GM08714 (cell line): ENCODE results near the gene PKP4.
"Not testable (repeated sequence)": the region's sequence is repeated elsewhere in the genome, so short reads cannot be mapped to it uniquely, and the experiment has no call there.

Experiments
- H3K4me3 ChIP-seq: fragments of 200-500 bp; sonication (Bioruptor generic); 2 replicates; pipeline ENCODE4 v1.5.1; 2014; ENCODE audit warnings: mild to moderate bottlenecking, low read length, inconsistent platforms
- ZNF274 ChIP-seq: IDR thresholded peaks from 2 replicates; pipeline ENCODE4 v1.6.1; 2012; ENCODE audit warnings: mild to moderate bottlenecking, low read depth, low read length

PKP4 gene

DNA sequence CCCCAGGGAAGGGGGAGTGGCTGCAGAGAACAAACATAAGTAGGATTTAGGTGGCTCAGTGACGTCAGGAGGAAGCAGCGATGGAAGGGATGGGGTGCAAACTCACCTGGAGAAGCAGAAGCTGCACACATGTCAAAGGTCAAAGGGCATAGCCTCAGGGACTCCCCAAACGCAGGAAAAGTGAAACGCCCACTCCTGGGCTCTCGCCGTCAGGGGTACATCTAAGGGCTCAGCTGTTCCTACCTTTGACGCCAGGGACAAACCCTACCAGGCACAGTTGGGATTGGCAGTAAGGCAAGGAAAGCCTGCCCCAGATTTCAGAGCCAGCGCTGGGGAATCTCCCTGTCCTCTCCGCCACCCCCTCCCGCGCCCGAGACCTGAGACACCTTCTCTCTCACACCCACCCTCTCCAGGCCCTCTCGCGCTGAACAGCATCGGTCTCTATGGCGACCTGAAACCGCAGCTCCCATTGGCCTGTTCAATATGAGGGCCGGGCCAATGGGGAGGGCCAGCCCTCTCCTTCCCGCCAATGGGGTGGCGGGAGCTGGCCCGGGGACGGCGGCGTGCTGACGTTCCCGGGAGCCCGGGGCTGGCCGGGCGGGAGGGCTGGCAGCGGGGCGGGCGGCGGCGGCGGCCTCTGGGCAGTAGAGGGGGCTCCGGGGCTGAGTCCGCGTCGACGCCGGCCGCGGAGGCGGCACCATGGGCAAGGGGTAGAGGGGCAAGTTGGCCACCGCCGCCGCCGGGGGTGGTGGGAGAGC, at the start of gene PKP4, which contains the start of gene CCDC148:
TSS of gene PKP4 (plus strand) at position 644 of the 758 bp plus-strand sequence. CDS start 76,233 bp downstream, outside the sequence.
TSS of gene CCDC148 (minus strand) at position 445 of the 758 bp plus-strand sequence. CDS start at position 131, 314 bp downstream.
- no peak for TF ChIP-seq ZNF274
- peak within 1 kb of the TSS; percentile 93 for H3K4me3 ChIP-seq

DNA sequence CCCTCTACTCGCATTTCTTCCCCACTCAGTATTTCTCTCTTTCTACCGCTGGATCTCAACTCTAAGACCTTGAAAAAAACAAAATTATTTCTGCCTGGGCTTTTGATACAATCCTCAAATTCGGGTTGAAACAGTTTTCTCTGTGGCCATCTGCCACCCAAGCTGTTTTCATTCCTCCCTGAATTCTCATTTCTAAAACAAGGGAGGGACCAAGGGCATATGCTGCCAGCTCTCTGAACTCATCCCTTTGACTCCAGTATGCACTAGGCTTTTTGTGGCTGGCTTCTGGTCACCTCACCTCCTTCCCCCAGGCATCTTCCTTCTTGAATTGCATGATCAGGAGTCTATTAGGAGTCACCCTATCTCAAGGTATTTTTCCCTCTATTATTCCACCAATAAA, 49.7 kb upstream of the PKP4 start:
- H3K4me3 ChIP-seq, result no peak overlapping the region
- no peak for TF ChIP-seq ZNF274

- no peak for TF ChIP-seq ZNF274
Observed at GRCh38 chr2:158410132-158410531, 46.6 kb upstream of the PKP4 start.

GRCh38 chr2:158411748-158412147, 45.0 kb upstream of the PKP4 start:
- no peak for TF ChIP-seq ZNF274

More at GRCh38 chr2:158410132-158410531, 46.6 kb upstream of the PKP4 start:
- no peak overlapping the region for H3K4me3 ChIP-seq

GRCh38 chr2:158412206-158412605, 44.5 kb upstream of the PKP4 start:
- TF ChIP-seq ZNF274, result no peak
- H3K4me3 ChIP-seq, result no peak overlapping the region

More at GRCh38 chr2:158411748-158412147, 45.0 kb upstream of the PKP4 start:
- H3K4me3 ChIP-seq, result no peak overlapping the region

- no peak overlapping the region for H3K4me3 ChIP-seq
- TF ChIP-seq ZNF274, result no peak
Observed at GRCh38 chr2:158413581-158413980, 43.2 kb upstream of the PKP4 start.

DNA sequence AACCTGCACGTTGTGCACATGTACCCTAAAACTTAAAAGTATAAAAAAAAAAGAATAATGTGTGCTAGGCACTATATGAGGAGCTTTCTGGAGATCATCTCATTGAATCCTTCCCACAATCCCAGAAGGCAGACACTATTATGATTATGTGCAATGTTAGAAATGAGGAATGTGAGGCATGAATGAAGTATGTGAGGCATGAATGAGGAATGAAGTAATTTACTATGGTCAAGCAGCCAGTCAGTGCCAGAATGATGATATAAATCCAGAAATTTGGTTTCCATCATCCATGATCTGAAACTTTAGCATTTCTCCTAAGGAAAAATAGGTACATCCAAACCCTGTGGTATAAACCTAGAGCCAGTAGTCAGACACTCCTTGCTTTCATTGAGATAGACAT, 42.2 kb upstream of the PKP4 start:
- H3K4me3 ChIP-seq, result no peak overlapping the region
- TF ChIP-seq ZNF274, result no peak

GRCh38 chr2:158432117-158432516, 24.6 kb upstream of the PKP4 start:
- H3K4me3 ChIP-seq, result no peak overlapping the region
- no peak for TF ChIP-seq ZNF274

DNA sequence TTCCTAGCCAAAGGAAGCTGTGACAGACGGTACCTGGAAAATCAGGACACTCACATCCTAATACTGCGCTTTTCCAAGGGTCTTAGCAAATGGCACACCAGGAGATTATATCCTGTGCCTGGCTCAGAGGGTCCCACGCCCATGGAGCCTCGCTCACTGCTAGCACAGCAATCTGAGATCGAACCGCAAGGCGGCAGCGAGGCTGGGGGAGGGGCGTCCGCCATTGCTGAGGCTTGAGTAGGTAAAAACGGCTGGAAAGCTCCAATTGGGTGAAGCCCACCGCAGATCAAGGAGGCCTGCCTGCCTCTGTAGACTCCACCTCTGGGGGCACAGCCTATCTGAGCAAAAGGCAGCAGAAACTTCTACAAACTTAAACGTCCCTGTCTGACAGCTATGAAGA, 23.0 kb upstream of the PKP4 start:
- H3K4me3 ChIP-seq, result not testable (repeated sequence)

GRCh38 chr2:158439062-158439461, 17.7 kb upstream of the PKP4 start:
- not testable (repeated sequence) for H3K4me3 ChIP-seq

- no peak for TF ChIP-seq ZNF274
- H3K4me3 ChIP-seq, result no peak overlapping the region
Observed at GRCh38 chr2:158443606-158444005, 13.1 kb upstream of the PKP4 start.

DNA sequence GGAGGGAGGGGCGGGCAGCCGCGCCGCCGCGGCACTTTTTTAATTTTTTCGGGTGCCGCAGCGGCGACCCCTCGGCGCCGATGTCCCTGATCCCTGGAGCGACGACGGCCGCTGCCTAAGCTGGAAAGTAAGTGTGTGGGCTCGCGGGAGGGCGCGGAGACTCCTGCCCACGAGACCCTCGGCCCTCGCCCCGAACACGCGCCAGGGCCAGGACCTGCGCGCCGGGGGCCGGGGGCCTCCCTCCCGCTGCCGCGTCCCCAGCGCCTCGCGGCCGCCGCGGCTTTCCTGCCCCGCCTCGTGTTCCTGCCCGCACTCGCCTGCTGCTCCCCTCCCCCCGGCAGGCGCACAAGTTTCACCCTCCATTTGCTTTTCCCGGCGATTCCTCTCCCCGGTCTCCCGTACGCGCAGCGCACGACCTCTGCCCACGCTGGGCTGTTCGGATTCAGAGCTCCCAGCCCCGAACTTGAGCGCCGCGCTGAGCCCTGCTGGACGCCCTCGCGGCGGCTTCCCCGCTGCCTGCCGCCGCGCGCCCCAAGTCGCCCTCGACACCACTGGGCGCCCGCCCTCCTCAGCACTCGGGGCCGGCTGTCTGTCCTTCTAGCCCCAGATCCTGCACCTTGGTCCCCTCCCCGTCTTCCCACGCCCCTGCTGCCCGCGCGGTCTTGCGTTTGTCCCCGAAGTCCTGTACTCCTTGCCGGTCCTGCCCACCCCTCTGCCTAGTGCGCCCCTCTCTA, 507 bp downstream of the PKP4 start:
- TF ChIP-seq ZNF274, result no peak
- peak overlapping the region; percentile 93 for H3K4me3 ChIP-seq

DNA sequence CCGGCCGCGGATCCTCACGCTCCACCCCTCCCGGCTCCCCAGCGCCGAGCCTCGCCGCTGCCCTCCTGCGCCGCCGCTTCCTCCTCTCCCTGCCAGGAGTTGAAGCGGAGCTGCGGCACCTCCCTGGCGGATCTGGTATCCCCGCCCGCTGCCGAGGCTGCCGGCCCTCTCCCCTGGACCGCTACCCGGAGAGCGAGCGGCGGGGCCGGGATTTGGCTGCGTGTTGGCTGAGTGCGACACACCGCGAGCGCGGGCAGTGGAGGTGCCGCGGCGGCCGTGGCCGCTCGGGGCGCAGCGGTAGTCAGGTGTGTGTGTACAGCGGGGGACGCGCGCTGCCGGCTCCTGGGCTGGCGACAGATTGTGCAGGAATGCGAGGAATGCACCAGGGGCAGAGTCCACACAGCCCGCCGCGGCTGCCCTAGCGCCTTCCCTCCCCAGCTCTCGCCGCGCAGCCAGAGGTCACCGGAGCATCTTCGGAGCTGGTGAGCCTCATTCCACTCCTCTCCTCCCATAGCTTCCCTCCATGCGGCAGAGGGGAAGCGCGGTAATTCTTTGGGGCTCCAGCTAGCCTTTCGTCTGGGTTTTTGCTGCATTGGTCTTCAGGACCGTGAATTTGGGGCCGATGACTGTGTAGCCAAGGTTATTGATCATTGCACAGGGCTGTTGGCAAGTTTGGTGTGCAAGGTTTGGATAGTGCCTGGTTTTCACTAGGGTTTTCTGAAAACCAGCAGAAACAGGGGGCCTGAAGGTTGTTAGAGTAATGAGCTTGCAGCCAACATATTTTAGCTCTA, 1.3 kb downstream of the PKP4 start:
- H3K4me3 ChIP-seq, result peak overlapping the region; percentile 93
- no peak for TF ChIP-seq ZNF274

DNA sequence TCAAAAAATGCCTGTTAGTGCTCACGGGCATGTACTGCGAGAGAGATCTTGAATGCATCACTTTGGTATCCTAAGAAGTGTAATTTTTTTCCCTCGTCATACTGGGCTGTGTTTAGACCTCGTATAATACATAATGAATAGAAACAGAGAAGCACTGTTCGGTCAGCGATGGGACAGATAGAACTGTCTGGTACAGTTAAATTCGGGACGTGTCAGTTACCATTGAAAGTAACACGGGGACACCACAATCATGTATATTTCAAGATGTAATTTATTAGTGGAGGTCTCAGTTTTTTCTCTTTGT, 1.8 kb downstream of the PKP4 start:
- no peak for TF ChIP-seq ZNF274
- peak overlapping the region; percentile 93 for H3K4me3 ChIP-seq
